Esophagus muscularis mucosa (tissue), 4 donors: Measurements from ENCODE around the gene ERG28.

Experiments
- CTCF ChIP-seq, 3 experiments: fragments of 200-600 bp in 2 of 3; fragments of 450-650 bp in 1 of 3; sonication (generic) in 2 of 3; IDR thresholded peaks; one replicate each; pipeline ENCODE4 v1.5.1; 2017 to 2019; ENCODE audit warnings: antibody characterized with exemption in 3 of 3, mild to moderate bottlenecking in 2 of 3, moderate library complexity in 1 of 3
- EP300 ChIP-seq: sonication (generic); formaldehyde crosslinking; IDR thresholded peaks from one replicate; pipeline ENCODE4 v1.6.1; 2017; ENCODE audit warnings: antibody characterized with exemption
- POLR2A ChIP-seq: fragments of 450-650 bp; IDR thresholded peaks from one replicate; pipeline ENCODE4 v1.6.1; 2017; ENCODE audit warnings: antibody characterized with exemption, moderate library complexity, mild to moderate bottlenecking, low read depth
- POLR2AphosphoS5 ChIP-seq, 2 donors: sonication (generic); formaldehyde crosslinking; IDR thresholded peaks; one replicate each; pipeline ENCODE4 v1.6.1; 2017; ENCODE audit warnings: antibody characterized with exemption in 2 of 2

GRCh38 chr14:75615200-75615599 lies 45.5 kb downstream of the ERG28 start:
- TF ChIP-seq CTCF (IDR thresholded peaks at IDR 0.05) (no peak), POLR2A (no peak), POLR2AphosphoS5 (IDR thresholded peaks at IDR 0.05) (no peak), EP300 (no peak)
